PC-9 (cell line): ENCODE measurements around the gene TRIO. TPM values are rescaled to one million over a fixed set of nuclear protein-coding genes. Genes with fewer than 3 reads are reported as not detected.

ENCODE experiments used
- BruUV-seq: library from RNA; stranded (reverse); fragments of 400-500 nt; replicated peaks from 2 replicates; lab custom pipeline; 2021; lab: Mats Ljungman, UMichigan
- CTCF ChIA-PET: fragments of 300-600 bp; sonication (Branson Sonifier 250); formaldehyde crosslinking; loops from one replicate; lab custom pipeline; 2022; ENCODE audit warnings: antibody characterized with exemption; lab: Charles Lee
- POLR2A ChIA-PET: fragments of 300-600 bp; sonication (Branson Sonifier 250); formaldehyde crosslinking; loops from one replicate; lab custom pipeline; 2022; ENCODE audit warnings: antibody characterized with exemption; ENCODE audit not compliant: unreplicated experiment; lab: Charles Lee
- DNase-seq, 2 experiments: peaks; one replicate each; pipeline versions ENCODE4 v3.0.0 to v3.0.0-alpha.2; 2015 to 2022; ENCODE audit warnings: mixed read lengths in 1 of 2
- H2AFZ ChIP-seq: fragments of 200-600 bp; sonication (generic); 2 replicates; pipeline ENCODE4 v1.8.1; 2017; ENCODE audit warnings: antibody characterized with exemption
- H3F3A ChIP-seq: fragments of 200-600 bp; sonication (generic); 2 replicates; pipeline ENCODE4 v1.8.1; 2017; ENCODE audit warnings: antibody characterized with exemption, mild to moderate bottlenecking, low read depth; ENCODE audit not compliant: insufficient read depth
- H3K27ac ChIP-seq: fragments of 200-600 bp; sonication (generic); 2 replicates; pipeline ENCODE4 v1.6.1; 2016; ENCODE audit warnings: mixed run types
- H3K27me3 ChIP-seq: fragments of 200-600 bp; sonication (generic); 2 replicates; pipeline ENCODE4 v1.6.1; 2016; ENCODE audit warnings: low read depth, mixed run types; ENCODE audit not compliant: insufficient read depth
- H3K36me3 ChIP-seq: fragments of 200-600 bp; sonication (generic); 2 replicates; pipeline ENCODE4 v1.6.1; 2016; ENCODE audit warnings: low read depth, mixed run types
- H3K4me1 ChIP-seq: fragments of 200-600 bp; sonication (generic); replicated peaks from 2 replicates; pipeline ENCODE4 v1.6.1; 2016; ENCODE audit warnings: mixed run types; ENCODE audit not compliant: insufficient read depth
- H3K4me2 ChIP-seq: fragments of 200-600 bp; sonication (generic); 2 replicates; pipeline ENCODE4 v1.6.1; 2017; ENCODE audit warnings: mixed run types
- H3K4me3 ChIP-seq: fragments of 200-600 bp; sonication (generic); 2 replicates; pipeline ENCODE4 v1.6.1; 2016; ENCODE audit warnings: mixed run types
- H3K79me2 ChIP-seq: fragments of 200-600 bp; sonication (generic); 2 replicates; pipeline ENCODE4 v1.6.1; 2017; ENCODE audit warnings: low read depth, mixed run types
- H3K9me2 ChIP-seq: fragments of 200-600 bp; sonication (generic); 2 replicates; pipeline ENCODE4 v1.8.1; 2017; ENCODE audit warnings: mild to moderate bottlenecking; ENCODE audit not compliant: insufficient read depth
- H3K9me3 ChIP-seq: fragments of 200-600 bp; sonication (generic); 2 replicates; pipeline ENCODE4 v1.8.1; 2016; ENCODE audit warnings: low read depth; ENCODE audit not compliant: insufficient read depth
- H4K20me1 ChIP-seq: fragments of 200-600 bp; sonication (generic); 2 replicates; pipeline ENCODE4 v1.8.1; 2017; ENCODE audit not compliant: insufficient read depth
- EZH2 ChIP-seq: fragments of 200-600 bp; sonication (generic); IDR thresholded peaks from 2 replicates; pipeline ENCODE4 v1.8.0; 2017; ENCODE audit warnings: antibody characterized with exemption, low read depth
- intact Hi-C: fragments of 100-400 bp; cut with micrococcal nuclease; formaldehyde crosslinking; loops from one replicate; pipeline ENCODE4 v1.10.0; 2022; ENCODE audit not compliant: unreplicated experiment
- total RNA-seq: library from RNA; stranded (reverse); gene quantifications from 2 replicates; pipeline ENCODE4 v1.2.3, GENCODE V29; 2021
- TF ChIP-seq, protein P1 (sequence below): fragments of 200-600 bp; sonication (generic); conservative IDR thresholded peaks from 2 replicates; pipeline ENCODE4 v1.6.1; 2017; ENCODE audit warnings: mixed run types, antibody characterized with exemption, mild to moderate bottlenecking, moderate library complexity

TRIO gene
- total RNA-seq, 1 experiment from 2014 or later = 596 TPM

GRCh38 chr5:14168793-14169262 is 25.7 kb downstream of the TRIO start:
- ChIA-PET CTCF (no interaction called here), POLR2A (no interaction called here)
- peaks cover 34% of the 10 kb centered on the region for H3F3A ChIP-seq
- BruUV-seq = no TSS peak
- peak in 1 of 2 experiments; percentile 24 for DNase-seq
- intact Hi-C loops = no loop called here
- no peak overlapping the region for H3K4me3 ChIP-seq
- H3K4me1 ChIP-seq = peaks cover 56% of the 10 kb centered on the region
- no peak overlapping the region for H3K27ac ChIP-seq
- H4K20me1 ChIP-seq = peaks cover 7% of the 10 kb centered on the region
- H3K9me2 ChIP-seq = no peaks in the 10 kb centered on the region
- H2AFZ ChIP-seq = no peak overlapping the region
- peaks cover 6% of the 10 kb centered on the region for H3K9me3 ChIP-seq
- peaks cover 8% of the 10 kb centered on the region for H3K36me3 ChIP-seq
- H3K4me2 ChIP-seq = no peak overlapping the region
- TF ChIP-seq, protein P1, sequence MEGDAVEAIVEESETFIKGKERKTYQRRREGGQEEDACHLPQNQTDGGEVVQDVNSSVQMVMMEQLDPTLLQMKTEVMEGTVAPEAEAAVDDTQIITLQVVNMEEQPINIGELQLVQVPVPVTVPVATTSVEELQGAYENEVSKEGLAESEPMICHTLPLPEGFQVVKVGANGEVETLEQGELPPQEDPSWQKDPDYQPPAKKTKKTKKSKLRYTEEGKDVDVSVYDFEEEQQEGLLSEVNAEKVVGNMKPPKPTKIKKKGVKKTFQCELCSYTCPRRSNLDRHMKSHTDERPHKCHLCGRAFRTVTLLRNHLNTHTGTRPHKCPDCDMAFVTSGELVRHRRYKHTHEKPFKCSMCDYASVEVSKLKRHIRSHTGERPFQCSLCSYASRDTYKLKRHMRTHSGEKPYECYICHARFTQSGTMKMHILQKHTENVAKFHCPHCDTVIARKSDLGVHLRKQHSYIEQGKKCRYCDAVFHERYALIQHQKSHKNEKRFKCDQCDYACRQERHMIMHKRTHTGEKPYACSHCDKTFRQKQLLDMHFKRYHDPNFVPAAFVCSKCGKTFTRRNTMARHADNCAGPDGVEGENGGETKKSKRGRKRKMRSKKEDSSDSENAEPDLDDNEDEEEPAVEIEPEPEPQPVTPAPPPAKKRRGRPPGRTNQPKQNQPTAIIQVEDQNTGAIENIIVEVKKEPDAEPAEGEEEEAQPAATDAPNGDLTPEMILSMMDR = no peak
- TF ChIP-seq EZH2 = no peak
- no peaks in the 10 kb centered on the region for H3K27me3 ChIP-seq
- peaks cover 99% of the 10 kb centered on the region for H3K79me2 ChIP-seq

DNA sequence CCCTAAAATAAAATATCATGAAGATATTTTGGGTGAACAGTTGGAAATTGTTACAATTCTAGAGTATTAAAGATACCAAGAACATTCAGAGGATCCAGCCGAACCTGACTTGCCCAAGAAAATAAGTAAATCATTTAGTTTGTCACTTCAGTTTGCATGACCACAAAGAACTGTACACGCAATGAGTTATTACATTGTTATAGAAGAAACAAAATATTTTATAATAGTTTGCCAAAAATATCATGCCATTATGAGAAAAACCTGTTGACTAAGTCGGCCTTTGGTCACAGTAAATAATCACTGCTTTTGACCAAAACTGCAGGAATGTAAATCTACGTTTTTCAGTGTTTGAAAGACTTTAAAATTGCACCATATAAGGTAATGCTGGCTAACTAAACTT is 27.9 kb downstream of the TRIO start:
- H3K4me3 ChIP-seq = no peak overlapping the region
- intact Hi-C loops = no loop called here
- peaks cover 25% of the 10 kb centered on the region; the same call in 1 of the 2 replicates for H3F3A ChIP-seq
- H4K20me1 ChIP-seq = peaks cover 14% of the 10 kb centered on the region
- peaks cover 5% of the 10 kb centered on the region; the same call in 1 of the 2 replicates for H3K36me3 ChIP-seq
- no peaks in the 10 kb centered on the region for H3K9me3 ChIP-seq
- no peak for TF ChIP-seq EZH2
- TF ChIP-seq, protein P1 = no peak
- H3K27ac ChIP-seq = no peak overlapping the region
- no peaks in the 10 kb centered on the region for H3K27me3 ChIP-seq
- BruUV-seq = no TSS peak
- H3K4me2 ChIP-seq = no peak overlapping the region
- H3K4me1 ChIP-seq = peaks cover 59% of the 10 kb centered on the region
- ChIA-PET CTCF (interaction anchor here (0.6 to 1.0 kb wide), 2 partner anchors 24 to 54 kb away, joined by 5 to 10 read pairs; no protein-coding TSS in a partner anchor), POLR2A (interaction anchor here (1.4 kb wide), 1 partner anchor 25 kb away, joined by 9 read pairs; no protein-coding TSS in a partner anchor)
- H3K79me2 ChIP-seq = peaks cover 99% of the 10 kb centered on the region
- no peak for DNase-seq
- H3K9me2 ChIP-seq = no peaks in the 10 kb centered on the region
- no peak overlapping the region for H2AFZ ChIP-seq

DNA sequence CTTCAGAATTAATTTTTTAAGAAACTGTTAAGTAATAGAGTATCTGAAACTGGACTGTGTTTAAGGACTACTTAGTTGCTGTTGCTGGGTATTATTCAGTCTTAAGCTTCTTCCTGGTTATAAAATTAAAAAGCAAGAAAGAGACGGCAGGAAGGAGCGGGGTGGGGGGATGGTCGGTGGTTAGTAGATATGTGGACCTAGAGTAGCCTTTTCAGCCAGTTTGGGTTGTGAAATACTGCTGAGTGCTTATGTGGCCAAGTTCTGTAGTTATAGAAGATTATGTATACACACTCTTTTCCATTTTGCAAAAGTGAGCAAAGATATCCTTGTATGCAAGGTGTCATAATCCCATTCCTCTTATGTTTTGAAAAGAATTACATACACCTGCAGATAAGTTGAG is 28.5 kb downstream of the TRIO start:
- Histone ChIP-seq H3K9me3 (no peaks in the 10 kb centered on the region), H3K4me1 (peaks cover 53% of the 10 kb centered on the region), H3K27me3 (no peaks in the 10 kb centered on the region), H4K20me1 (peaks cover 14% of the 10 kb centered on the region), H3K27ac (0 out of 2 replicates have a peak overlapping the region, but pooled peaks have one; percentile 21), H2AFZ (no peak overlapping the region), H3F3A (peaks cover 30% of the 10 kb centered on the region; the same call in 1 of the 2 replicates), H3K4me2 (no peak overlapping the region), H3K4me3 (no peak overlapping the region), H3K9me2 (no peaks in the 10 kb centered on the region), H3K79me2 (peaks cover 99% of the 10 kb centered on the region), H3K36me3 (peaks cover 5% of the 10 kb centered on the region; the same call in 1 of the 2 replicates)
- DNase-seq = no peak
- intact Hi-C loops = no loop called here
- CTCF ChIA-PET = interaction anchor here (0.6 to 1.0 kb wide), 2 partner anchors 24 to 54 kb away, joined by 5 to 10 read pairs; no protein-coding TSS in a partner anchor
- TF ChIP-seq EZH2 = no peak
- TF ChIP-seq, protein P1 = no peak
- no TSS peak for BruUV-seq
- POLR2A ChIA-PET = interaction anchor here (0.6 to 1.4 kb wide), 3 partner anchors 26 to 139 kb away, joined by 6 to 11 read pairs (median 9); no protein-coding TSS in a partner anchor
